Germinal center (tissue), 1 donor: ENCODE measurements around the gene REG1B.
"Not testable (repeated sequence)": the region's sequence is repeated elsewhere in the genome, so short reads cannot be mapped to it uniquely, and the experiment has no call there.

Experiments
- DNase-seq: peaks from one replicate; pipeline ENCODE4 v3.0.0; 2012; ENCODE audit warnings: mixed read lengths, low spot score

REG1B gene

DNA sequence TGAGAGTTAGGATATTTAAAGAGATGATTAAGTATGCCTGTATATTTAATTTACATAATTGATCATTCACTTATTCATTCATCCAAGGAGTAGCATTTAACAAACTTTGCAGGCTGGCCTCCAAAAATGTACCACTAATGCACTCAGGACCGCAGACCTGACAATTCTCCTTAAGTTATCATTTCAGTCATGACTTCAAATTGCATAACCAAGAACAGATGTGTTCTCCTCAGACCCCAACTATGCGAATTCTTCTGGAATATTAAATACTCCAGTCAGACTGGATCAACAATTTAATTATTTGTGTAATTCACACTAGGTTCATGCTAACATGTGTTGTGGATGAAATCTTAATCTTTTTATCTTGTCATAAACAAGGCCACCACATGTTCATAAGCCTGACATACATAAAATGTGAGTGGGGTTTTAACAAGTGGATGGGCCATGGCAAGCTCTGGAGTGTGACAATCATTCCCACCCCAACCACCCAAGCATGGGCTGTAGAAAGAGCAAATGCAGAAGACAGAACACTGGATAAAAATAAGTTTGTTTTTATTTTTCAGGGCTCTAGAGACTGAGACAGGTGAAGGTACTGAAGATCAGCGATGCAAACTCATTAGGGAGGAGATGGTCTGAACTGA lies 3.2 kb downstream of the REG1B start:
- DNase-seq, result no peak

DNA sequence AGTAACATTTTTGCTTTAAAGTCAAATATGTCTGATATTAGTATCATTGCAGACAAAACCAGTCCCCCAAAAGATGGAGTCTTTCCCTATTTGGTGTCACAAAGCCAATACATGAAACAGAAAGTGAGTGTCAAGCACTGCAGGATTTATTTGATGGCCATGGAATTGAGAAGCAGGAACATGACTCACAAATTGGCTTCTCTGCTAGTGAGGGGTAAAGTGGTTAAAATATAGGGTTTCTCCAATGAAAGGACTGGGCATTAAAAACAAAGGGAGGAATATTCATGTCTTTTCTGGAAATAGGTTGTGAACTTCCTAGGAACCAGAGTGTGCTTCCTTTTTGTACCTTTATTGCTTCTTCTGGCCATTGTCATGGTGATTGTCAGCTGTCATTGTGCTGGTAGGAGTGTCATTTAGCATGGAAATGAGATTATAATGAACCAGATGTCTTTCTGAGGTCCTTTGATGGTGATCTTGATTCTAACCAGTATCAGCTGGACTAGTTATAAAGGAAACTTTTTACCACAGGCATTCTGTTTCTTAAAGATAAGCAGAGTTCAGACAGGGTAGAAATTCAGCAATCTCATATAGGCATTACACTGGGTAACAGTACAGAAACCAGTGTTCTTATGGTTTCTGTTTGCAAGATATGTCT lies 4.1 kb downstream of the REG1B start:
- no peak for DNase-seq

DNA sequence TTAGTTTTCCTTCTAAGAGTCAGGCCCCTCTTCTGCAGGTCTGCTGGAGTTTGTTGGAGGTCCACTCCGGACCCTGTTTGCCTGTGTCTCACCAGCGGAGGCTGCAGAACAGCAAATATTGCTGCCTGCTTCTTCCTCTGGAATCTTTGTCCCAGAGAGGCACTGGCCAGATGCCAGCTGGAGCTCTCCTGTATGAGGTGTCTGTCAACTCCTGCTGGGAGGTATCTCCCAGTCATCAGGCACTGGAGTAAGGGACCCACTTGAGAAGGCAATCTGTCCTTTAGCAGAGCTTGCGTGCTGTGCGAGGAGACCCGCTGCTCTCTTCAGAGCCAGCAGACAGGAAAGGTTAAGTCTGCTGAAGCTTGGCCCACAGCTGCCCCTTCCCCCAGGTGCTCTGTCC lies 4.8 kb downstream of the REG1B start:
- no peak for DNase-seq

DNA sequence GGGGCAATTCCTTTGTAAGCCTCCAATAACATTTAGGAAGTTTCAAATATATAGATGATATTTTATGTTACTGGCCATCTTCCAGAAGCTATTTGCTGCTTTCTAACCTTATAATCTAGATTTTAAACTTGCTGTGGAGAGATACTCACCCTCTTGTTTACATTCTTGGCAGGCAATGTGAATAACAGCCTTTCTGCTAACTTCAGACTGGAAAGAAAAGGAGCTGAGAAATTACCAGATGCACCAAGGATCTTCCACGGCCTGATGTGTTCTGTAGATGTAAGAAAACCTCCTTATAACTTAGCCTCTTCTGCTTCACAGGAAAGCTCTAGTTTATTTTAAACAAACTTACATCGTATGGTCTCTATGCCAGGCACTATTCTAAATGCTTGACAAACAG lies 16.7 kb downstream of the REG1B start:
- DNase-seq, result no peak

DNA sequence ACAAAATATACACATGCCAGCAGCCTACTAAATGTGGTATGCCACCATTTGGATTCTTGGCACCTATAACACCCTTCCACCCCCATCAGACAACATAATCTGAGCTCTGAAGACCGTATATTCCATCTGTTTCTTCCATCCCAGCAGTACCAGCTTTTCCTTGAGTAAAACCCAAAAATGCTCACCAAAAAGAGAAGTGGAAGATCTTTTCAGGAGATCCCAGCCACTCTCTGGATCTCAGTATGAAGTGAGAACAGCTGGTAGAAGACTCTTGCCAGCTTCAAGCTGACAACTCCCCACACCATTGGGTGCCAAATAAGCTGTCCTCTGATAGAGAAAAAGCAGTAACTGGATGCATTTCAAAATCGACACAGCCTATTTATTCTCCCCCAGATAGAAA lies 22.6 kb downstream of the REG1B start:
- DNase-seq, result no peak

DNA sequence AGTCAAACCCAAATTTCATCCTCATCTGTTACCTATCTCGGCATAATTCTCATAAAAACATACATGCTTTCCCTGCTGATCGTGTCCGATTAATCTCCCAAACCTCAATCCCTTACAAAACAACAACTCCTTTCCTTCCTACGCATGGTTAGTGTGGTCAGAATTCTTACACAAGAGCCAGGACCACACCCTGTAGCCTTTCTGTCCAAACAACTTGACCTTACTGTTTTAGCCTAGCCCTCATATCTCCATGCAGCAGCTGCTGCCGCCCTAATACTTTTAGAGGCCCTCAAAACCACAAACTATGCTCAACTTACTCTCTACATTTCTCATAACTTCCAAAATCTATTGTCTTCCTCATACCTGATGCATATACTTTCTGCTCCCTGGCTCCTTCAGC lies 33.0 kb downstream of the REG1B start:
- not testable (repeated sequence) for DNase-seq

DNA sequence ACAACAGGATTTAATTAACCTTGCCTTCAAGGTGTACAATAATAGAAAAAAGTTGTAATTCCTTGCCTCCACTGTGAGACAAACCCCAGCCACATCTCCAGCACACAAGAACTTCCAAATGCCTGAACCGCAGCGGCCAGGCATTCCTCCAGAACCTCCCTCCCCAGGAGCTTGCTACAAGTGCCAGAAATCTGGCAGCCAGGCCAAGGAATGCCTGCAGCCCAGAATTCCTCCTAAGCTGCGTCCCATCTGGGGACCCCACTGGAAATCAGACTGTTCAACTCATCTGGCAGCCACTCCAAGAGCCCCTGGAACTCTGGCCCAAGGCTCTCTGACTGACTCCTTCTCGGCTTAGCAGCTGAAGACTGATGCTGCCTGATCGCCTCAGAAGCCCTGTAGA lies 34.3 kb downstream of the REG1B start:
- not testable (repeated sequence) for DNase-seq

DNA sequence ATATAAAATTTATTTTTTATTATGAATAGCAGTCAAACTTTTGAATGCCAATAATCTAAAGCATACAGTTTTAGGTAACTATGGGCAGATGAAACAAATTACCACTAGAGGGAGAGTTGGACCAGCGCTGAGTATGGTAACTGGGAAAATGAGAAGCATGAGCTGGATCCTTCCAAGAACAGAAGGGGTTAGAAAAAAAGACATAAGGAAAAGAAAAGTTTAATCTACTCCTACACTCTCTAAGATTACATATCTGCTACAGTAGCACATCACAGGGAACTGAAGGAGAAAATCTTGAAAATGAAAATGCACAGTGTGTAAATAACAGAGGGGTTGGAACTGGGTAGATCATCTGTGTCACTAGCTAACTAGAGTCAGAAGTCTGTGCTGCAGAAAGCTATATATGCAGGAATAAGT lies 46.8 kb downstream of the REG1B start:
- DNase-seq, result no peak

DNA sequence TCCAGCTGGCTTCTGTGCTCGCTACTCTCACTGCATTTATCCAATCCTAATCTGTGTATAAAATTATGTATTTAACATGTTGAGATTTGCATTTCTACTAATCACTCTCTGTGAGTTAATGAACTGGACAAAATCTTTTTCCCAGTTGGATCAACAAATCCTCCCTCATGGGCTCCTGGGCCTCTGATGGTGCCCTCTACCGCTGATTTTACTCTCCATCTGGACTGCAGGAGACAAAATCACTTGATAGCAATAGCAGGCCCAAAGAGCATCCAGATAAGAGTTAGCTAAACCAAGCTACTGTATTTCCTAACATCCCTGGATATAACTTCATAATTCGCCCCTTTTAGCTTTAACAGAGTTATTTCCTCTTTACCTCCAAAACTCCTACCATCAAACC lies 47.8 kb downstream of the REG1B start:
- DNase-seq, result no peak
